Bronchus fibroblast of lung (primary cell): ENCODE measurements around the gene PRMT9. TPM values are rescaled to one million over a fixed set of nuclear protein-coding genes. Genes with fewer than 3 reads are reported as not detected.

Source experiments
- total RNA-seq: library from RNA; depleted of rRNA; stranded (reverse); fragments of >200 nt; gene quantifications from 2 replicates; pipeline ENCODE4 v1.2.3, GENCODE V29; 2015

PRMT9 gene
- total RNA-seq, result 7.1 and 8.7 TPM in 2 replicates

GRCh38 chr4:147683717-147684700 lies at the start of gene PRMT9:
TSS of gene PRMT9 (minus strand) at chr4:147684163. CDS start at chr4:147683987, 176 bp downstream.

GRCh38 chr4:147731580-147732517 lies 47.9 kb upstream of the PRMT9 start, which contains the start of gene ARHGAP10:
TSS of gene ARHGAP10 (plus strand) at chr4:147732088. CDS start at chr4:147732302, 214 bp downstream.

GRCh38 chr4:147617173-147617840 lies 66.7 kb downstream of the PRMT9 start, which contains the start of gene TMEM184C:
TSS of gene TMEM184C (plus strand) at chr4:147617397. CDS start at chr4:147617957, 560 bp downstream.

Other genes starting within 250 kb of the PRMT9 start
- 3.0 and 3.2 TPM in 2 replicates for gene EDNRA, start 203.1 kb downstream of the PRMT9 start, total RNA-seq
- gene TMEM184C, start 66.8 kb downstream of the PRMT9 start, total RNA-seq, result 22.4 and 23.3 TPM in 2 replicates
- 16.4 and 20.8 TPM in 2 replicates for gene ARHGAP10, start 47.9 kb upstream of the PRMT9 start, total RNA-seq